AG10803 (cell line): Measurements from ENCODE around the gene GNAO1.

Experiments
- DNase-seq: peaks from one replicate; pipeline ENCODE4 v3.0.0; 2010; ENCODE audit warnings: low read depth
- H3K4me3 ChIP-seq: 2 replicates; pipeline ENCODE4 v1.5.1; 2011; ENCODE audit warnings: mild to moderate bottlenecking, low read length, control low read depth
- CTCF ChIP-seq: conservative IDR thresholded peaks from 2 replicates; pipeline ENCODE4 v1.5.1; 2011; ENCODE audit warnings: mild to moderate bottlenecking, low read length, control low read depth, inconsistent platforms

Gene GNAO1

GRCh38 chr16:56310690-56311089 is 119.4 kb downstream of the GNAO1 start:
- no peak overlapping the region for H3K4me3 ChIP-seq

GRCh38 chr16:56311208-56312027 is 120.1 kb downstream of the GNAO1 start:
- no peak for TF ChIP-seq CTCF
- H3K4me3 ChIP-seq, result no peak overlapping the region
- DNase-seq, result no peak

More at GRCh38 chr16:56310690-56311089, 119.4 kb downstream of the GNAO1 start:
- DNase-seq, result no peak
- TF ChIP-seq CTCF, result no peak

- no peak for TF ChIP-seq CTCF
- no peak overlapping the region for H3K4me3 ChIP-seq
- no peak for DNase-seq
Measured at GRCh38 chr16:56312028-56312300, 120.7 kb downstream of the GNAO1 start.

- H3K4me3 ChIP-seq, result no peak overlapping the region
- DNase-seq, result no peak
- no peak for TF ChIP-seq CTCF
Measured at GRCh38 chr16:56312556-56312955, 121.3 kb downstream of the GNAO1 start.

GRCh38 chr16:56314244-56314850 is 123.1 kb downstream of the GNAO1 start:
- no peak for DNase-seq
- H3K4me3 ChIP-seq, result no peak overlapping the region
- no peak for TF ChIP-seq CTCF

- no peak for DNase-seq
- H3K4me3 ChIP-seq, result no peak overlapping the region
- no peak for TF ChIP-seq CTCF
Measured at GRCh38 chr16:56315955-56316354, 124.7 kb downstream of the GNAO1 start.

- no peak overlapping the region for H3K4me3 ChIP-seq
- no peak for DNase-seq
Measured at GRCh38 chr16:56316545-56316944, 125.3 kb downstream of the GNAO1 start.

More at GRCh38 chr16:56316545-56316944, 125.3 kb downstream of the GNAO1 start:
- no peak for TF ChIP-seq CTCF
